K562 (cell line): Measurements from ENCODE around the gene B3GAT1.

Source experiments
- CEBPB ChIP-seq: fragments of 450-650 bp; IDR thresholded peaks from 2 replicates; pipeline ENCODE4 v1.6.1; 2016; ENCODE audit warnings: missing genetic modification characterization, missing compliant biosample characterization
- EP300 ChIP-seq: IDR thresholded peaks from 2 replicates; pipeline ENCODE4 v1.6.1; 2012; ENCODE audit warnings: low read length, improper control_type of control experiment
- SIX5 ChIP-seq, 2 experiments: IDR thresholded peaks; 2 replicates each; pipeline ENCODE4 v1.6.1; 2011; ENCODE audit warnings: low read length in 2 of 2, borderline replicate concordance in 1 of 2, low read depth in 1 of 2, mild to moderate bottlenecking in 1 of 2, moderate library complexity in 1 of 2; ENCODE audit not compliant: insufficient read depth in 1 of 2
- U2AF2 ChIP-seq: fragments of 200-400 bp; formaldehyde crosslinking; optimal IDR thresholded peaks from 2 replicates; pipeline ENCODE3; 2017; ENCODE audit warnings: low read depth, mild to moderate bottlenecking, low read length
- ZNF431 ChIP-seq: sonication (generic); formaldehyde crosslinking; IDR thresholded peaks from 2 replicates; pipeline ENCODE4 v1.8.0; 2022; ENCODE audit warnings: mild to moderate bottlenecking, missing genetic modification reagents
- ZNF584 ChIP-seq: fragments of 200-800 bp; sonication (Bioruptor generic); IDR thresholded peaks from 2 replicates; pipeline ENCODE4 v1.6.1; 2016; ENCODE audit warnings: low read depth, mild to moderate bottlenecking, missing genetic modification characterization, missing compliant biosample characterization
- TF ChIP-seq, protein P1 (sequence below): fragments of 250-450 bp; sonication (Bioruptor Pico); IDR thresholded peaks from 2 replicates; pipeline ENCODE4 v1.8.0; 2022; ENCODE audit warnings: inconsistent platforms
- TF ChIP-seq, protein P2 (sequence below), 3 experiments: IDR thresholded peaks in 2 of 3; conservative IDR thresholded peaks in 1 of 3; 2 replicates each; pipeline ENCODE4 v1.5.1; 2011 to 2012; ENCODE audit warnings: low read length in 3 of 3, mild to moderate bottlenecking in 3 of 3, control low read depth in 2 of 3, improper control_type of control experiment in 1 of 3, inconsistent platforms in 1 of 3, low read depth in 1 of 3, mixed read lengths in 1 of 3, moderate library complexity in 1 of 3; ENCODE audit not compliant: insufficient read depth in 2 of 3

DNA sequence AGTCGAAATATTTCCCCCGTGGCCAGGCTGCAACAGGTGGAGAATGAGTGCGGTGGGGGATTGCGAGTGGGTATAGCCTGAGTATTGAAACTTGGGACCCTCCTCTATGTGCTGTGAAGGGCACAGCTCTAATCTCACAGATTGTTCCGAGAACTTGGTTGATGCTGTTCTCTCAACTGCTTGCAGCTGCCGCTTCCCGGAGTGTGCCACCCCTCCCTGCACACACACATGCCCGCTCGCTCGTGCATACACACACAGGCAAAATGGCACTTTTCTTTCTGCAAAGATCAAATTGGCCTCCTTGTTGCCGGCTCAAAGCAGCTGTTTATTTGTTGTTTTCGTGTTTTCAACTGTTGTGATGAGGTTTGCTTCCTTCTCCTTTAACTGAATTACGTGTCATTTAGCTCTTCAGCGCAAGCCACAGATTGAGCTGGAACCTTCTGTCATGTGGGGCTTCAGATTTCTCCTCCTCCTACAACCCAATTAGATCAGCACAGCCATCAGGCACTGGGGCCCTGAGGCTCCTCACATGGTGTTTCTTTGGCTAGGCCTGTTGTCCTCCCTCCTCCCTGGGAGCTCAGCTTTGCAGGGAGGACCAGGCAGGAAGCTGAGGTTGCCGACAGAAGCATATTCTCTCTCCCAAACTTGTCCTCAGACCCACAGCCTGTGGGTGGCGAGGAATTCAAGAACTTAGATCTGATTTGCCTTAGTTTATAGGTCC lies 13.9 kb upstream of the B3GAT1 start:
- TF ChIP-seq SIX5 (IDR thresholded peaks at IDR 0.05; ENCODE audit: borderline replicate concordance in 1 of 2, insufficient read depth in 1 of 2, low read depth in 1 of 2, low read length in 2 of 2) (no peak), ZNF431 (CRISPR knock-in tag) (no peak), EP300 (no peak), CEBPB (tag) (no peak), ZNF584 (CRISPR knock-in tag) (no peak), U2AF2 (no peak)
- TF ChIP-seq, protein P1, sequence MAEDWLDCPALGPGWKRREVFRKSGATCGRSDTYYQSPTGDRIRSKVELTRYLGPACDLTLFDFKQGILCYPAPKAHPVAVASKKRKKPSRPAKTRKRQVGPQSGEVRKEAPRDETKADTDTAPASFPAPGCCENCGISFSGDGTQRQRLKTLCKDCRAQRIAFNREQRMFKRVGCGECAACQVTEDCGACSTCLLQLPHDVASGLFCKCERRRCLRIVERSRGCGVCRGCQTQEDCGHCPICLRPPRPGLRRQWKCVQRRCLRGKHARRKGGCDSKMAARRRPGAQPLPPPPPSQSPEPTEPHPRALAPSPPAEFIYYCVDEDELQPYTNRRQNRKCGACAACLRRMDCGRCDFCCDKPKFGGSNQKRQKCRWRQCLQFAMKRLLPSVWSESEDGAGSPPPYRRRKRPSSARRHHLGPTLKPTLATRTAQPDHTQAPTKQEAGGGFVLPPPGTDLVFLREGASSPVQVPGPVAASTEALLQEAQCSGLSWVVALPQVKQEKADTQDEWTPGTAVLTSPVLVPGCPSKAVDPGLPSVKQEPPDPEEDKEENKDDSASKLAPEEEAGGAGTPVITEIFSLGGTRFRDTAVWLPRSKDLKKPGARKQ = no peak
- TF ChIP-seq, protein P2, sequence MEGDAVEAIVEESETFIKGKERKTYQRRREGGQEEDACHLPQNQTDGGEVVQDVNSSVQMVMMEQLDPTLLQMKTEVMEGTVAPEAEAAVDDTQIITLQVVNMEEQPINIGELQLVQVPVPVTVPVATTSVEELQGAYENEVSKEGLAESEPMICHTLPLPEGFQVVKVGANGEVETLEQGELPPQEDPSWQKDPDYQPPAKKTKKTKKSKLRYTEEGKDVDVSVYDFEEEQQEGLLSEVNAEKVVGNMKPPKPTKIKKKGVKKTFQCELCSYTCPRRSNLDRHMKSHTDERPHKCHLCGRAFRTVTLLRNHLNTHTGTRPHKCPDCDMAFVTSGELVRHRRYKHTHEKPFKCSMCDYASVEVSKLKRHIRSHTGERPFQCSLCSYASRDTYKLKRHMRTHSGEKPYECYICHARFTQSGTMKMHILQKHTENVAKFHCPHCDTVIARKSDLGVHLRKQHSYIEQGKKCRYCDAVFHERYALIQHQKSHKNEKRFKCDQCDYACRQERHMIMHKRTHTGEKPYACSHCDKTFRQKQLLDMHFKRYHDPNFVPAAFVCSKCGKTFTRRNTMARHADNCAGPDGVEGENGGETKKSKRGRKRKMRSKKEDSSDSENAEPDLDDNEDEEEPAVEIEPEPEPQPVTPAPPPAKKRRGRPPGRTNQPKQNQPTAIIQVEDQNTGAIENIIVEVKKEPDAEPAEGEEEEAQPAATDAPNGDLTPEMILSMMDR (IDR thresholded peaks at IDR 0.05 in 2 of 3, conservative IDR thresholded peaks at IDR 0.05 in 1 of 3; ENCODE audit: insufficient read depth in 2 of 3, low read depth in 1 of 3, low read length in 3 of 3) = no peak
